ENCODE measurements around the gene TLE5. TPM values are rescaled to one million over a fixed set of nuclear protein-coding genes. Genes with fewer than 3 reads are reported as not detected.

Gene TLE5
- total RNA-seq, 1 experiment from 2014 or later: 360 TPM

- H3K27ac ChIP-seq (ENCODE audit: low read depth, low read length, poor library complexity, severe bottlenecking): no peak overlapping the region
- H3K27me3 ChIP-seq (replicated peaks; ENCODE audit: insufficient read depth, low read depth, low read length, poor library complexity): no peaks in the 10 kb centered on the region
- TF ChIP-seq EZH2 (IDR thresholded peaks at IDR 0.05; ENCODE audit: borderline replicate concordance, low read depth, low read length, poor library complexity, severe bottlenecking) (no peak), CTCF (conservative IDR thresholded peaks at IDR 0.05; ENCODE audit: low read depth, low read length) (no peak)
- no peak for DNase-seq (ENCODE audit: low spot score)
- H3K4me1 ChIP-seq (ENCODE audit: insufficient read depth, low read length, poor library complexity, severe bottlenecking): no peaks in the 10 kb centered on the region
- ChIA-PET POLR2A (ENCODE audit: low non-redundant PET) (no interaction called here), CTCF (interaction anchor here (0.6 to 1.2 kb wide), 3 partner anchors 11 to 38 kb away, joined by 3 to 8 read pairs (median 5); no protein-coding TSS in a partner anchor)
- no peaks in the 10 kb centered on the region for H3K9me3 ChIP-seq (ENCODE audit: low read depth, low read length, poor library complexity, severe bottlenecking)
- H3K4me3 ChIP-seq (ENCODE audit: low read depth, low read length, poor library complexity, severe bottlenecking): no peak overlapping the region
- BruUV-seq (replicated peaks): no TSS peak
- no peaks in the 10 kb centered on the region for H3K36me3 ChIP-seq (ENCODE audit: insufficient read depth, low read length, poor library complexity, severe bottlenecking)
- intact Hi-C loops (cut with micrococcal nuclease; ENCODE audit: unreplicated experiment): no loop called here
Measured at GRCh38 chr19:3087769-3088168, 25.5 kb upstream of the TLE5 start.

- ChIA-PET POLR2A (ENCODE audit: low non-redundant PET) (no interaction called here), CTCF (interaction anchor here (1.0 kb wide), 1 partner anchor 23 kb away, joined by 5 read pairs; no protein-coding TSS in a partner anchor)
- no TSS peak for BruUV-seq (replicated peaks)
- no peak for DNase-seq (ENCODE audit: low spot score)
- no peaks in the 10 kb centered on the region for H3K9me3 ChIP-seq (ENCODE audit: low read depth, low read length, poor library complexity, severe bottlenecking)
- no peaks in the 10 kb centered on the region for H3K27me3 ChIP-seq (replicated peaks; ENCODE audit: insufficient read depth, low read depth, low read length, poor library complexity)
- no peak overlapping the region for H3K27ac ChIP-seq (ENCODE audit: low read depth, low read length, poor library complexity, severe bottlenecking)
- intact Hi-C loops (cut with micrococcal nuclease; ENCODE audit: unreplicated experiment): no loop called here
- no peaks in the 10 kb centered on the region for H3K4me1 ChIP-seq (ENCODE audit: insufficient read depth, low read length, poor library complexity, severe bottlenecking)
- H3K4me3 ChIP-seq (ENCODE audit: low read depth, low read length, poor library complexity, severe bottlenecking): no peak overlapping the region
- TF ChIP-seq CTCF (conservative IDR thresholded peaks at IDR 0.05; ENCODE audit: low read depth, low read length) (no peak), EZH2 (IDR thresholded peaks at IDR 0.05; ENCODE audit: borderline replicate concordance, low read depth, low read length, poor library complexity, severe bottlenecking) (no peak)
- H3K36me3 ChIP-seq (ENCODE audit: insufficient read depth, low read length, poor library complexity, severe bottlenecking): no peaks in the 10 kb centered on the region
Measured at GRCh38 chr19:3084943-3085342, 22.6 kb upstream of the TLE5 start.

- Histone ChIP-seq H3K36me3 (ENCODE audit: insufficient read depth, low read length, poor library complexity, severe bottlenecking) (no peaks in the 10 kb centered on the region), H3K27me3 (replicated peaks; ENCODE audit: insufficient read depth, low read depth, low read length, poor library complexity) (no peaks in the 10 kb centered on the region), H3K27ac (ENCODE audit: low read depth, low read length, poor library complexity, severe bottlenecking) (no peak overlapping the region), H3K4me3 (ENCODE audit: low read depth, low read length, poor library complexity, severe bottlenecking) (no peak overlapping the region), H3K4me1 (ENCODE audit: insufficient read depth, low read length, poor library complexity, severe bottlenecking) (no peaks in the 10 kb centered on the region), H3K9me3 (ENCODE audit: low read depth, low read length, poor library complexity, severe bottlenecking) (no peaks in the 10 kb centered on the region)
- TF ChIP-seq EZH2 (IDR thresholded peaks at IDR 0.05; ENCODE audit: borderline replicate concordance, low read depth, low read length, poor library complexity, severe bottlenecking) (no peak), CTCF (conservative IDR thresholded peaks at IDR 0.05; ENCODE audit: low read depth, low read length) (no peak)
- intact Hi-C loops (cut with micrococcal nuclease; ENCODE audit: unreplicated experiment): no loop called here
- no TSS peak for BruUV-seq (replicated peaks)
- DNase-seq (ENCODE audit: low spot score): no peak
- ChIA-PET CTCF (no interaction called here), POLR2A (ENCODE audit: low non-redundant PET) (no interaction called here)
Measured at GRCh38 chr19:3083964-3084363, 21.7 kb upstream of the TLE5 start.

All from A673 (cell line).